Measurements from ENCODE around the gene SORCS2. TPM values are rescaled to one million over a fixed set of nuclear protein-coding genes. Genes with fewer than 3 reads are reported as not detected.

SORCS2 gene
- total RNA-seq, 1 donor from 2014 or later, result 5.2 TPM

DNA sequence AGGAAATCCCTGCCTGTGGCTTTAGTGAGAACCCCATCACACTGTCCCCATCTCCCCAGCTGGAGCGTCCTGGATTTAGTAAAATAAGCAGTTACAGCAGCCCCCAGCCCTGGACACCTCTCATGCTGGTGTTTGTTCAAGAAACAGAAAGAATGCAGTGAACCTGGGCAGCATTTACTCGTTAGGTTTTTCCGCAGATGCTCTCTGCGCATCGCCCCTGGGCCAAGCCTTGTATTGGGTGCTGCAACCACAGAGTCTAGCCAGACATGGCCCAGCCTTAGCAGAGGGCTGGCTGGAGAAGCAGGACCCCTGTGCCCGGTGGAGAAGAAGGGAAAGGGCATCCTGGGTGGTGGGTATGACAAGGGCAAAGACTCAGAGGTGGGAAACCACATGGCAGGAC, 378.7 kb downstream of the SORCS2 start:
- no peak overlapping the region for H3K4me3 Mint-ChIP-seq
- Histone ChIP-seq H3K9me3 (ENCODE audit: low read depth) (peaks cover 4% of the 10 kb centered on the region), H4K20me1 (ENCODE audit: low read depth) (peaks cover 3% of the 10 kb centered on the region), H3K4me3 (no peak overlapping the region), H2AFZ (replicated peaks) (no peak overlapping the region), H3K9ac (no peak overlapping the region), H3F3A (ENCODE audit: low read depth) (peaks cover 12% of the 10 kb centered on the region), H3K4me2 (no peak overlapping the region), H3K27me3 (no peaks in the 10 kb centered on the region), H3K79me2 (ENCODE audit: low read depth) (no peaks in the 10 kb centered on the region), H3K4me1 (peaks cover 39% of the 10 kb centered on the region), H3K36me3 (no peaks in the 10 kb centered on the region), H3K27ac (no peak overlapping the region)
- peaks cover 8% of the 10 kb centered on the region for H3K27me3 Mint-ChIP-seq (ENCODE audit: insufficient read depth, low read depth)
- peaks cover 11% of the 10 kb centered on the region for H3K9me3 Mint-ChIP-seq
- no peak overlapping the region for H3K27ac Mint-ChIP-seq
- no peak for DNase-seq (ENCODE audit: low spot score)
- peaks cover 1% of the 10 kb centered on the region for H3K36me3 Mint-ChIP-seq
- TF ChIP-seq EZH2phosphoT487 (IDR thresholded peaks at IDR 0.05) (no peak), EZH2 (IDR thresholded peaks at IDR 0.05) (no peak), CTCF (IDR thresholded peaks at IDR 0.05) (no peak)
- H3K4me1 Mint-ChIP-seq, result peaks cover 33% of the 10 kb centered on the region

DNA sequence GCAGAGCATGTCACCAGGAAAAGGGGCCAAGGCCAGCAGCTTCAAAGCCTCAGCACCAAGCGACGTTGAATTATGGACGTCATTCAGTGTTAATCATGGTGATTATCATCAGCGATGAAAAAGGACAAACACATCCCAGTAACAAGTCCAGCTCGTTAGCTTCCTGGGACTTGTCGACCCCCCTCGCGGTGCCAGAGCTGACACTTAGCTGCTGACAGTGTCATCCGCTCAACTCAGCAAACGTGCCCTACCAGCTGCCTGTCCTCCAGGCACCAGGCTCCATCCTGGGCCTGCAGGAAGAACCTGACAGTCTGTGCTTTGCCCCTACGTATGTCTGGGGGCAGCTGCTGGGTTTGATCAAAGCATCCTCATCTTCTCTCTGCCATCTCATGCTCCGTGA, 379.4 kb downstream of the SORCS2 start:
- Histone ChIP-seq H3F3A (ENCODE audit: low read depth) (peaks cover 12% of the 10 kb centered on the region), H3K4me1 (peaks cover 39% of the 10 kb centered on the region), H4K20me1 (ENCODE audit: low read depth) (peaks cover 3% of the 10 kb centered on the region), H3K9me3 (ENCODE audit: low read depth) (peaks cover 4% of the 10 kb centered on the region), H3K36me3 (no peaks in the 10 kb centered on the region), H3K4me3 (no peak overlapping the region), H3K27ac (no peak overlapping the region), H3K27me3 (no peaks in the 10 kb centered on the region), H3K4me2 (no peak overlapping the region), H2AFZ (replicated peaks) (no peak overlapping the region), H3K79me2 (ENCODE audit: low read depth) (no peaks in the 10 kb centered on the region), H3K9ac (no peak overlapping the region)
- no peak overlapping the region for H3K27ac Mint-ChIP-seq
- H3K4me1 Mint-ChIP-seq, result peaks cover 33% of the 10 kb centered on the region
- H3K27me3 Mint-ChIP-seq (ENCODE audit: insufficient read depth, low read depth), result peaks cover 8% of the 10 kb centered on the region
- H3K36me3 Mint-ChIP-seq, result peaks cover 3% of the 10 kb centered on the region
- H3K9me3 Mint-ChIP-seq, result peaks cover 18% of the 10 kb centered on the region
- TF ChIP-seq EZH2phosphoT487 (IDR thresholded peaks at IDR 0.05), result no peak
- TF ChIP-seq CTCF (IDR thresholded peaks at IDR 0.05), result no peak
- TF ChIP-seq EZH2 (IDR thresholded peaks at IDR 0.05), result no peak
- H3K4me3 Mint-ChIP-seq, result no peak overlapping the region
- DNase-seq (ENCODE audit: low spot score), result peak; percentile 13

- no peak for DNase-seq (ENCODE audit: low spot score)
- Mint-ChIP-seq H3K36me3 (peaks cover 3% of the 10 kb centered on the region), H3K9me3 (peaks cover 30% of the 10 kb centered on the region), H3K4me1 (peaks cover 33% of the 10 kb centered on the region), H3K27ac (no peak overlapping the region), H3K4me3 (no peak overlapping the region), H3K27me3 (ENCODE audit: insufficient read depth, low read depth) (peaks cover 10% of the 10 kb centered on the region)
- H3K27me3 ChIP-seq, result no peaks in the 10 kb centered on the region
- no peaks in the 10 kb centered on the region for H3K79me2 ChIP-seq (ENCODE audit: low read depth)
- no peak for TF ChIP-seq EZH2phosphoT487 (IDR thresholded peaks at IDR 0.05)
- no peak for TF ChIP-seq CTCF (IDR thresholded peaks at IDR 0.05)
- no peak for TF ChIP-seq EZH2 (IDR thresholded peaks at IDR 0.05)
- H3K4me3 ChIP-seq, result no peak overlapping the region
- H3K9me3 ChIP-seq (ENCODE audit: low read depth), result peaks cover 6% of the 10 kb centered on the region
- peak overlapping the region; percentile 27 for H3K4me2 ChIP-seq
- peaks cover 39% of the 10 kb centered on the region for H3K4me1 ChIP-seq
- no peak overlapping the region for H3K9ac ChIP-seq
- H2AFZ ChIP-seq (replicated peaks), result no peak overlapping the region
- H4K20me1 ChIP-seq (ENCODE audit: low read depth), result peaks cover 3% of the 10 kb centered on the region
- peaks cover 12% of the 10 kb centered on the region for H3F3A ChIP-seq (ENCODE audit: low read depth)
- H3K36me3 ChIP-seq, result no peaks in the 10 kb centered on the region
- H3K27ac ChIP-seq, result no peak overlapping the region
Observed at GRCh38 chr4:7572894-7573293, 380.6 kb downstream of the SORCS2 start.

Data from neural progenitor cell (in vitro differentiated cells).